Choroid plexus epithelial cell (primary cell): ENCODE measurements around the gene PTMA.

Source experiments
- DNase-seq: peaks from one replicate; pipeline ENCODE4 v3.0.0-alpha.2; 2010; ENCODE audit warnings: low read depth
- H3K4me3 ChIP-seq: 2 replicates; pipeline ENCODE4 v1.5.1; 2011; ENCODE audit warnings: low read depth, mild to moderate bottlenecking, control low read depth, low read length, moderate library complexity
- TF ChIP-seq, protein P1 (sequence below): conservative IDR thresholded peaks from 2 replicates; pipeline ENCODE4 v1.5.1; 2011; ENCODE audit warnings: low read depth, mild to moderate bottlenecking, control low read depth, inconsistent platforms, low read length, moderate library complexity

PTMA gene

DNA sequence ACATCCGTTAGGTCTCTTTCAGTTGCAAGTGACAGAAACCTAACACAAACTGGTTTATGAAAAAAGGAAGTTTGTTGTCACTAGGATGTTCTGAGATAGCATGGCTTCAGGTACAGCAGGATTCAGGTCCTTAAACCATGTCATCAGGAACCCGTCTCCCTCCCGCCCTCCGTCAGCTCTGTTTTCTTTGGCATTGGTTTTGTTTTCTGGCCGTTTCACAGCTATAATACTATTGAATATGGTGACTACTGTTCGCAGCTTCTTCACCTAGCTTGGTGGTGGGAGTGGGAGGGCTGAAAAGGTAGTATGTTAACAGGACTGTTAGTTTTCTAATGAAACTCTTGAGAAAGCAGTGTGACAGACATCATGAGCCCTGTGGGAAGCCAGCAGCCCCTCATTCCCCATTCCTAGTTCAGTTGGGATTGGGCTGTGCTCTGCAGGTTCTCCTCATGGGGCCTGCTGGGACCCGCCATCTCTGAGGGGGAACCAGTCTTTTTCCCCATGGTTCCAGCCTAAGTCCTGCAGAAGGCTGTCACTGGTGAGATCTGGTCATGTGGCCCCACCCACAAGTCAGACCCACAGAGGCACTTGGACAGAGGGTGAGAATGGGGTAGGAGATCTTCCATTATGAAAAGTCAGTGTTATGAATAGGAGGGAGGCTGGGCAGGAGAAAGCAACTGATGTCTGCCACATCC, 12.1 kb downstream of the PTMA start:
- no peak for DNase-seq
- H3K4me3 ChIP-seq = no peak overlapping the region
- TF ChIP-seq, protein P1, sequence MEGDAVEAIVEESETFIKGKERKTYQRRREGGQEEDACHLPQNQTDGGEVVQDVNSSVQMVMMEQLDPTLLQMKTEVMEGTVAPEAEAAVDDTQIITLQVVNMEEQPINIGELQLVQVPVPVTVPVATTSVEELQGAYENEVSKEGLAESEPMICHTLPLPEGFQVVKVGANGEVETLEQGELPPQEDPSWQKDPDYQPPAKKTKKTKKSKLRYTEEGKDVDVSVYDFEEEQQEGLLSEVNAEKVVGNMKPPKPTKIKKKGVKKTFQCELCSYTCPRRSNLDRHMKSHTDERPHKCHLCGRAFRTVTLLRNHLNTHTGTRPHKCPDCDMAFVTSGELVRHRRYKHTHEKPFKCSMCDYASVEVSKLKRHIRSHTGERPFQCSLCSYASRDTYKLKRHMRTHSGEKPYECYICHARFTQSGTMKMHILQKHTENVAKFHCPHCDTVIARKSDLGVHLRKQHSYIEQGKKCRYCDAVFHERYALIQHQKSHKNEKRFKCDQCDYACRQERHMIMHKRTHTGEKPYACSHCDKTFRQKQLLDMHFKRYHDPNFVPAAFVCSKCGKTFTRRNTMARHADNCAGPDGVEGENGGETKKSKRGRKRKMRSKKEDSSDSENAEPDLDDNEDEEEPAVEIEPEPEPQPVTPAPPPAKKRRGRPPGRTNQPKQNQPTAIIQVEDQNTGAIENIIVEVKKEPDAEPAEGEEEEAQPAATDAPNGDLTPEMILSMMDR = no peak

- no peak overlapping the region for H3K4me3 ChIP-seq
- TF ChIP-seq, protein P1 = no peak
- no peak for DNase-seq
These were observed 13.0 kb downstream of the PTMA start for GRCh38 chr2:231720987-231721966.

DNA sequence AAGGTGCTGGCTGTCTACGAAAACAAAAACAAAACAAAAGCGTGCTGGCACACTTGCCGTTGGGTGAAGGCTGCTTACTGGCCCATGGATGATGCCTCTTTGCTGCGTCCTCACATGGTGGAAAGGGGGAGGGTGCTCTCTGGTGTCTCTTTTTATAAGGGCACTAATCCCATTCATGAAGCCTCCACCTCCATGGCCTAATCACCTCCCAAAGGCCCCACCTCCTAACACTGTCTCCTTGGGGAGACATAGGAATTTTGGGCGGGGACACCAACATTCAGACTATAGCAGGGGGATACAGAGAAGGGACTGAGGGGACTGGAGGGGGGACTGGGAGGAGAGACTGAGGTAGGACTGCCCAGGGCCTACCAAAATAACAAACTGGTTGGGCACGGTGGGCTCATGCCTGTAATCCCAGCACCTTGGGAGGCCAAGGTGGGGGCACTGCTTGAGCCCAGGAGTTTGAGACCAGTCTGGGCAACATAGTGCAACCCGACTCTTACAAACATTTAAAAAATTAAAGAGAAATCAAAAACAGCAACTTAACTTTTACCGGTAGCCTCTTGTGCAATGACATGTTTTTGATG, 14.5 kb downstream of the PTMA start:
- TF ChIP-seq, protein P1 = no peak
- H3K4me3 ChIP-seq = no peak overlapping the region
- DNase-seq = no peak

DNA sequence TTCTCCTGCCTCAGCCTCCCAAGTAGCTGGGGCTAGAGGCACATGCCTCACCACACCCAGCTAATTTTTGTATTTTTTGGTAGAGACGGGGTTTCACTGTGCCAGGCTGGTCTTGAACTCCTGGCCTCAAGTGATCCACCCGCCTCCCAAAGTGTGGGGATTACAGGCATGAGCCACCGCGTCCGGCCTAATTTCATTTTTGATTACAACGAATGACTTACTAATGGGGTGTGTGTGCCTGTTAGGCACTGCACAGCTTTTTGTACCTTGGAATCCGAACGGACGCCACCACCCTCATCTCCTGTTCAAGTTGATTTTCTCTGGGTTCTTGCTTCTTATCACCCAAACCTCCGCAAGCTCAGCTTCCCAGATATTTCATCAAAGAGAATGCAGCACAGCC, 17.2 kb downstream of the PTMA start:
- no peak overlapping the region for H3K4me3 ChIP-seq
- DNase-seq = no peak
- TF ChIP-seq, protein P1 = no peak

GRCh38 chr2:231726276-231726675, 18.0 kb downstream of the PTMA start:
- TF ChIP-seq, protein P1 = no peak
- H3K4me3 ChIP-seq = no peak overlapping the region
- DNase-seq = no peak

- H3K4me3 ChIP-seq = no peak overlapping the region
- DNase-seq = no peak
- TF ChIP-seq, protein P1 = no peak
These were observed 19.3 kb downstream of the PTMA start for GRCh38 chr2:231727621-231728020.
